ENCODE results near the gene SLC35D1. TPM values are rescaled to one million over a fixed set of nuclear protein-coding genes. Genes with fewer than 3 reads are reported as not detected.

The SLC35D1 gene
- total and polyA plus RNA-seq, 2 donors (not counting 1 experiment from before 2014, with no cell fraction given): 4.0 to 16.8 TPM

DNA sequence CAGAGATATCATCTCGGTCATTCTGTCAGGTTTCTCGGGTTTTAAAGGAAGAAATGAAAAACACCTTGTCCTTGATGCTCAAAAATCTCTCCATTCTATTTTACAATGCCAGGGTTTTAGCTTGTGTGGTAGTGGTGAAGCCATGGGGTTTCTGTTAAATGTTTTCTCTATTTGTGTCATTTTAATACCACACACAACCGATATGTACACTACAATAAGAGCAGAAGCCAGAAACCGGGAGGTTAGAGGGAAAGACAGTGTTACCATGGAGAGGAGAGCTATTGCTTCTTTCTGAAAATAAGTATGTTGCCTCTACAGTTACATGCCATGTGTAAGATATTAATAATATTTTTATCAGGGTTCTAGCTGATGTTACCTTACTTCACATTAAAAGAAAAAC, 2.8 kb downstream of the SLC35D1 start:
- H3K4me1 Mint-ChIP-seq: peaks cover 26% of the 10 kb centered on the region
- WGBS (ENCODE audit: insufficient coverage): no CpG with 5 or more reads among the region's 4 CpGs
- H3K4me2 ChIP-seq (replicated peaks; ENCODE audit: low read depth, low read length, poor library complexity, severe bottlenecking): no peak overlapping the region
- no peak overlapping the region for H3K4me3 ChIP-seq (ENCODE audit: control extremely low read depth in 1 of 5, extremely low read depth in 1 of 5, insufficient read depth in 1 of 5, low read depth in 2 of 5, low read length in 4 of 5)
- H3K9me3 Mint-ChIP-seq (ENCODE audit: insufficient read depth): no peaks in the 10 kb centered on the region
- no peak overlapping the region for H3K27ac Mint-ChIP-seq
- POLR2A ChIA-PET: no interaction called here
- ATAC-seq (ENCODE audit: low read depth) (no peak), DNase-seq (no peak)
- intact Hi-C loops (cut with micrococcal nuclease): loop anchor here (5.0 kb wide), 2 partner anchors 69 to 1984 kb away; no protein-coding TSS in a partner anchor
- no peak overlapping the region for H3K27ac ChIP-seq (ENCODE audit: low read length in 2 of 2)
- peaks cover 9 to 36% of the 10 kb centered on the region in 2 experiments for H3K36me3 ChIP-seq (replicated peaks in 1 of 2; ENCODE audit: control extremely low read depth in 1 of 2, control insufficient read depth in 1 of 2, extremely low read depth in 1 of 2, insufficient read depth in 2 of 2, low read length in 1 of 2)
- no peak overlapping the region for H3K4me3 Mint-ChIP-seq
- H3K9me3 ChIP-seq (ENCODE audit: control extremely low read depth in 1 of 3, control insufficient read depth in 2 of 3, insufficient read depth in 1 of 3, low read length in 2 of 3): no peaks in the 10 kb centered on the region
- peaks cover 11 to 15% of the 10 kb centered on the region in 2 donors for H3K4me1 ChIP-seq (ENCODE audit: control insufficient read depth in 2 of 2, insufficient read depth in 2 of 2, low read length in 2 of 2)
- no peak overlapping the region for H2AFZ ChIP-seq (ENCODE audit: insufficient read depth, low read depth, low read length, poor library complexity, severe bottlenecking)
- no peaks in the 10 kb centered on the region for H4K20me1 ChIP-seq (ENCODE audit: control insufficient read depth, insufficient read depth, low read length, poor library complexity, severe bottlenecking)
- no peaks in the 10 kb centered on the region for H3K27me3 ChIP-seq (replicated peaks in 1 of 4; ENCODE audit: control extremely low read depth in 1 of 4, control insufficient read depth in 3 of 4, insufficient read depth in 4 of 4, low read length in 3 of 4)
- CTCF ChIA-PET: interaction anchor here (0.7 to 5.1 kb wide), 3 partner anchors 55 to 121 kb away, joined by 3 to 24 read pairs (median 3); no protein-coding TSS in a partner anchor
- no peaks in the 10 kb centered on the region for H3K27me3 Mint-ChIP-seq
- H3K9ac ChIP-seq (ENCODE audit: low read length): no peak overlapping the region
- TF ChIP-seq EZH2 (IDR thresholded peaks at IDR 0.05; ENCODE audit: borderline replicate concordance, insufficient read depth, low read depth, low read length, poor library complexity, severe bottlenecking) (no peak), CTCF (IDR thresholded peaks at IDR 0.05) (no peak)
- H3K79me2 ChIP-seq (ENCODE audit: control insufficient read depth, insufficient read depth, low read length): peaks cover 15% of the 10 kb centered on the region

DNA sequence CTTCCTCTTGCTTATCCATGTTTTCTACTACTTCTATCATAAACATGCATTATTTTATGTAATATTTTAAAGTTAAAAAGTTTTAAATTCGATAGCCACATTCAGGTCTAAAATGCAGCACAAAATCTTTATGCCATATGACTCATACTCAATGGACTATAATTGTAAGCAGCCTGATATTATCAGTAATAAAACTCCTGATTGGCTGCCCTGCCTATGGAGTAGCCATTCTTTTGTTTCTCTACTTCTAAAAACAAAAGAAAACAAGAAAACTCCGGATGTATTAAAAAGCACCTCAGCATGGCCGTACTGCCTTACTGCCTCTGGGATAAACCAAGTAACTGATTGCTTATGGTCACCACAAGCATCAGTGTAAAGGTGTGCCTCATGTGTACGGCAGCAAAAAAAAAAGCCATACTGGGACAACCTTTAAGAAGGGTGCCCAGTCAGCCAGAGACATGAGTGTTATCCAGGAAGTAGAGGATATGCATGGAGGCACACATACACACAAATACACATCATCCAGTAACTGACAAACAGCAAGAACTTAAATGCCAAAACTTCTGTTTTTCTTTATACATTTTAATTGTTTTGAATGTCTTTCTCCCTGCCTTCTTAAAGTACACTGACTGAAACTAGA, 9.2 kb downstream of the SLC35D1 start:
- H3K27ac Mint-ChIP-seq: no peak overlapping the region
- peak overlapping the region; percentile 33 for H3K4me3 Mint-ChIP-seq
- TF ChIP-seq CTCF (IDR thresholded peaks at IDR 0.05) (no peak), EZH2 (IDR thresholded peaks at IDR 0.05; ENCODE audit: borderline replicate concordance, insufficient read depth, low read depth, low read length, poor library complexity, severe bottlenecking) (no peak)
- Histone ChIP-seq H3K4me1 (ENCODE audit: control insufficient read depth in 2 of 2, insufficient read depth in 2 of 2, low read length in 2 of 2) (peaks cover 4 to 9% of the 10 kb centered on the region in 2 donors), H3K9ac (ENCODE audit: low read length) (no peak overlapping the region), H2AFZ (ENCODE audit: insufficient read depth, low read depth, low read length, poor library complexity, severe bottlenecking) (no peak overlapping the region), H4K20me1 (ENCODE audit: control insufficient read depth, insufficient read depth, low read length, poor library complexity, severe bottlenecking) (no peaks in the 10 kb centered on the region), H3K79me2 (ENCODE audit: control insufficient read depth, insufficient read depth, low read length) (peaks cover 29% of the 10 kb centered on the region), H3K27ac (ENCODE audit: low read length in 2 of 2) (no peak overlapping the region), H3K27me3 (replicated peaks in 1 of 4; ENCODE audit: control extremely low read depth in 1 of 4, control insufficient read depth in 3 of 4, insufficient read depth in 4 of 4, low read length in 3 of 4) (no peaks in the 10 kb centered on the region), H3K36me3 (replicated peaks in 1 of 2; ENCODE audit: control extremely low read depth in 1 of 2, control insufficient read depth in 1 of 2, extremely low read depth in 1 of 2, insufficient read depth in 2 of 2, low read length in 1 of 2) (peaks cover 24 to 54% of the 10 kb centered on the region in 2 experiments), H3K4me2 (replicated peaks; ENCODE audit: low read depth, low read length, poor library complexity, severe bottlenecking) (no peak overlapping the region), H3K9me3 (ENCODE audit: control extremely low read depth in 1 of 3, control insufficient read depth in 2 of 3, insufficient read depth in 1 of 3, low read length in 2 of 3) (no peaks in the 10 kb centered on the region), H3K4me3 (ENCODE audit: control extremely low read depth in 1 of 5, extremely low read depth in 1 of 5, insufficient read depth in 1 of 5, low read depth in 2 of 5, low read length in 4 of 5) (no peak overlapping the region)
- DNase-seq (peak; percentile 24), ATAC-seq (ENCODE audit: low read depth) (peak; percentile 68)
- intact Hi-C loops (cut with micrococcal nuclease): no loop called here
- POLR2A ChIA-PET: no interaction called here
- H3K27me3 Mint-ChIP-seq: no peaks in the 10 kb centered on the region
- CTCF ChIA-PET: interaction anchor here (1.2 to 2.7 kb wide), 3 partner anchors 49 to 104 kb away, joined by 3 to 8 read pairs (median 7); no protein-coding TSS in a partner anchor
- WGBS (ENCODE audit: insufficient coverage): 44% methylated on average over 2 of the region's 4 CpGs
- no peaks in the 10 kb centered on the region for H3K9me3 Mint-ChIP-seq (ENCODE audit: insufficient read depth)
- peaks cover 17% of the 10 kb centered on the region for H3K4me1 Mint-ChIP-seq
